Coronary artery (tissue), 2 donors: ENCODE measurements around the gene OLA1.
"Not testable (repeated sequence)": the region's sequence is repeated elsewhere in the genome, so short reads cannot be mapped to it uniquely, and the experiment has no call there.

Experiments
- DNase-seq: peaks from one replicate; pipeline ENCODE4 v3.0.0-alpha.2; 2017; ENCODE audit warnings: low spot score
- H3K27ac ChIP-seq, 2 donors: fragments of 200-600 bp; sonication (generic); one replicate each; pipeline ENCODE4 v1.5.1; 2016 to 2019
- H3K4me3 ChIP-seq: fragments of 200-600 bp; sonication (generic); 2 replicates; pipeline ENCODE4 v1.5.1; 2016; ENCODE audit warnings: mild to moderate bottlenecking, moderate library complexity
- TF ChIP-seq, protein P1 (sequence below): fragments of 200-600 bp; sonication (generic); IDR thresholded peaks from one replicate; pipeline ENCODE4 v1.5.1; 2019; ENCODE audit warnings: antibody characterized with exemption

The OLA1 gene

GRCh38 chr2:174248187-174248997, at the start of gene OLA1:
Gene OLA1, minus strand, starts transcription at chr2:174248532. Its CDS starts 1,717 bp downstream, at chr2:174246815.
- peak within 1 kb of the TSS; percentile 34 to 80 for H3K27ac ChIP-seq
- TF ChIP-seq, protein P1, sequence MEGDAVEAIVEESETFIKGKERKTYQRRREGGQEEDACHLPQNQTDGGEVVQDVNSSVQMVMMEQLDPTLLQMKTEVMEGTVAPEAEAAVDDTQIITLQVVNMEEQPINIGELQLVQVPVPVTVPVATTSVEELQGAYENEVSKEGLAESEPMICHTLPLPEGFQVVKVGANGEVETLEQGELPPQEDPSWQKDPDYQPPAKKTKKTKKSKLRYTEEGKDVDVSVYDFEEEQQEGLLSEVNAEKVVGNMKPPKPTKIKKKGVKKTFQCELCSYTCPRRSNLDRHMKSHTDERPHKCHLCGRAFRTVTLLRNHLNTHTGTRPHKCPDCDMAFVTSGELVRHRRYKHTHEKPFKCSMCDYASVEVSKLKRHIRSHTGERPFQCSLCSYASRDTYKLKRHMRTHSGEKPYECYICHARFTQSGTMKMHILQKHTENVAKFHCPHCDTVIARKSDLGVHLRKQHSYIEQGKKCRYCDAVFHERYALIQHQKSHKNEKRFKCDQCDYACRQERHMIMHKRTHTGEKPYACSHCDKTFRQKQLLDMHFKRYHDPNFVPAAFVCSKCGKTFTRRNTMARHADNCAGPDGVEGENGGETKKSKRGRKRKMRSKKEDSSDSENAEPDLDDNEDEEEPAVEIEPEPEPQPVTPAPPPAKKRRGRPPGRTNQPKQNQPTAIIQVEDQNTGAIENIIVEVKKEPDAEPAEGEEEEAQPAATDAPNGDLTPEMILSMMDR = no peak
- peak; percentile 94 for DNase-seq
- peak within 1 kb of the TSS; percentile 89 for H3K4me3 ChIP-seq

DNA sequence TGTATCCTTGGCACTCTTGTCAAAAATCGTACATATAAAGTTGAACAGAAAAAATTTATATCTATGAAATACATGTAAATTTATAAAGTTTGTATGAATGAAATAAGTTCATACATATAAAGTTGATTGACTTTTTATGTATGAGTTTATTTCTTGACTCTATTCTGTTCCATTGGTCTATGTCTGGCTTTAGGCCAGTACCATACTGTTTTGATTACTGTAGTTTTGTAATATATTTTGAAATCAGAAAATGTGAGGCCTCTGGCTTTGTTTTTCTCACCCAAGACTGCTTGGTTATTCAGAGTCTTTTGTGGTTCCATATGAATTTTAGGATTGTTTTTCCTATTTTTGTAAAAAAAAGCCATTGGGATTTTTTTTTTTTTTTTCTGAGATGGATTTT, 44.6 kb upstream of the OLA1 start:
- TF ChIP-seq, protein P1 = no peak
- H3K27ac ChIP-seq = no peak overlapping the region
- DNase-seq = no peak
- H3K4me3 ChIP-seq = no peak overlapping the region

- TF ChIP-seq, protein P1 = no peak
Observed at GRCh38 chr2:174286172-174286571, 37.8 kb upstream of the OLA1 start.

DNA sequence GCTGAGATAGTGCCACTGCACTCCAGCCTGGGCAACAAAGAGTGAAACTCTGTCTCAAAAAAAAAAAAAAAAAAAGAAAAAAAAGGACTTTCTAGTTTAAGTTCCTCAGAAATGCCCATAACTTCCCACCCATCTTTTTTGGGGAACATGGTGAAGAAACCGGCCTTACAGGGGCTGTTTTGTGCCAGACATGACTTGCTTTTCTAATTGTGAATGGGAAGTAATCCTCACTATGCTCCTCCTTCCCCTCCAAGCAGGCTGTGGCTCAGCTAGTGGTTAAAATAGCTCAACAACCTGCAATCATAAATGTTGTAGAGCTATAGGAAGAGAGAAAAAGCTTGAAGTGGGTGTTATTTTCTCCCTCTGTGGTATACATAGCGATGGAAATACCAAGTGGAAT, 34.1 kb upstream of the OLA1 start:
- Histone ChIP-seq H3K27ac (no peak overlapping the region), H3K4me3 (no peak overlapping the region)
- TF ChIP-seq, protein P1 = no peak
- no peak for DNase-seq

More at GRCh38 chr2:174286172-174286571, 37.8 kb upstream of the OLA1 start:
- H3K27ac ChIP-seq = no peak overlapping the region
- DNase-seq = no peak
- no peak overlapping the region for H3K4me3 ChIP-seq

DNA sequence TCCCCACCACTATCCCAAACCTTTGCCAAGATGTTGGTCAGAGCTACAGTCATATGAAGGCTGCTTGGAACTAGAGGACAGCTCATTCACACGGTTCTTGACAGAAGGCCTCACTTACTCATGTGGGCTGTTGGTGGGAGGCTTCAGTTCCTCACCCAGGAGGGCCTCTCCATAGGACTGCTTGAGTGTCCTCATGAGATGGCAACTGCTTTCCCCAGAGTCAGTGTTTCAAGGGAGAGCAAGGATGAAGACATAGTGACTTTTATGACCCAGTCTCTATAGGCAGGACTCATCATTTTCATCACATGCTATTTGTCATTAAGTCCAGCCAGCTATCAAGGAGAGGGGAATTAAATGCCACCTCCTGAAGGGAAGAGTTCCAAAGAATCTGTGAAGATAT, 33.4 kb upstream of the OLA1 start:
- no peak for DNase-seq
- Histone ChIP-seq H3K4me3 (no peak overlapping the region), H3K27ac (no peak overlapping the region)
- TF ChIP-seq, protein P1 = no peak

GRCh38 chr2:174280596-174280995, 32.3 kb upstream of the OLA1 start:
- no peak for DNase-seq
- H3K27ac ChIP-seq = no peak overlapping the region
- H3K4me3 ChIP-seq = no peak overlapping the region
- TF ChIP-seq, protein P1 = no peak

DNA sequence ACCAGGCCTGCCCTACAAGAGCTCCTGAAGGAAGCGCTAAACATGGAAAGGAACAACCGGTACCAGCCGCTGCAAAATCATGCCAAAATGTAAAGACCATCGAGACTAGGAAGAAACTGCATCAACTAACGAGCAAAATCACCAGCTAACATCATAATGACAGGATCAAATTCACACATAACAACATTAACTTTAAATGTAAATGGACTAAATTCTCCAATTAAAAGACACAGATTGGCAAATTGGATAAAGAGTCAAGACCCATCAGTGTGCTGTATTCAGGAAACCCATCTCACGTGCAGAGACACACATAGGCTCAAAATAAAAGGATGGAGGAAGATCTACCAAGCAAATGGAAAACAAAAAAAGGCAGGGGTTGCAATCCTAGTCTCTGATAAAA, 21.9 kb upstream of the OLA1 start:
- DNase-seq, H3K4me3 ChIP-seq: not testable (repeated sequence)

More for the DNA sequence above, 21.9 kb upstream of the OLA1 start:
- not testable (repeated sequence) for H3K27ac ChIP-seq
